Renal pelvis (tissue), 4 donors: ENCODE measurements around the gene STT3A. TPM values are rescaled to one million over a fixed set of nuclear protein-coding genes. Genes with fewer than 3 reads are reported as not detected.

Experiments
- DNase-seq: peaks from one replicate; pipeline ENCODE4 v3.0.0-alpha.2; 2013
- polyA plus RNA-seq, 3 donors: library from polyadenylated mRNA; unstranded; fragments of 120-200 nt; gene quantifications; one replicate each; pipeline ENCODE4 v1.2.1, GENCODE V29; 2013; ENCODE audit not compliant: insufficient read length in 3 of 3

Gene STT3A
- polyA plus RNA-seq, 3 donors, result 184 to 217 (median 205) TPM

DNA sequence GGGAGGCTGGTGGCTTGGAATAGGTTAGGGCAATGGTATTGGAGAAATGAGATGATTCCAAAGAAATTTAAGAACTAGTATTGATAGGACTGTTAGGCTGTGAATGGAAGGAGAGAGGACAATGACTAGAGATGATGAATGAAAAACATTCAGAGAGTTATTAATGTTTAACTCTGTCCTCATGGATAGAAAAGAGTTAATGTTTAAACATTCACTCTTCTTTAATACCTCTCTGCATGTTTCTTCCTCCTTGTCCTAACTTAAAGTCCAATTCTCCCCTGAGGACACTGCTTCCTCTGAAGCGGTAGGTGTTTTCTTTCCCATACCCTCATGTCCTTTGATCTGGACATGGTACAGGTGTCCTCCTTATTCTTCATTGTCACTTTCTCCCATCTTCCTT, 45.7 kb downstream of the STT3A start:
- no peak for DNase-seq

GRCh38 chr11:125645871-125646270, 53.2 kb downstream of the STT3A start:
- DNase-seq, result no peak

GRCh38 chr11:125649465-125650166, 57.0 kb downstream of the STT3A start:
- no peak for DNase-seq

DNA sequence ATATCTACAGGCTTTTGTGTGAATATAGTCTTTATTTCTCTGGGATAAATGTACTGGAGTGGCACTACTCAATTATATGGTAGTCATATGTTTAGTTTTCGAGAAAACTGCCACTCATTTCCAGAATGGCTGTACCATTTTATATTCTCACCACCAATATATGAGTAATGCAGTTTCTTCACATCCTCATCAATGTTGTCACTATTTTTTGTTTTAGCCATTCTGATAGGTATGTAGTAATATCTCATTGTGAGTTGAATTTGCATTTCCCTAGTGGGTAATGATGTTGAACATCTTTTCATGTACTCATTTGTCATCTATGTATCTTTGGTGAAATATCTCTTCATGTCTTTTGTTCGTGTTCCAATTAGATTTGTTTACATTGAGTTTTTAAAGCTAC, 70.0 kb downstream of the STT3A start:
- no peak for DNase-seq

GRCh38 chr11:125663910-125664309, 71.3 kb downstream of the STT3A start:
- no peak for DNase-seq

- DNase-seq, result no peak
These were observed 74.5 kb downstream of the STT3A start for GRCh38 chr11:125667151-125667550.

GRCh38 chr11:125670172-125670571, 77.5 kb downstream of the STT3A start:
- no peak for DNase-seq

- DNase-seq, result no peak
These were observed 78.9 kb downstream of the STT3A start for GRCh38 chr11:125671561-125671960.

Other genes starting within 250 kb of the STT3A start
- gene FEZ1, start 96.6 kb upstream of the STT3A start, polyA plus RNA-seq, result 10 to 100 TPM in 1 of 3 donors, 1 to 10 TPM in 2; 7.2 to 10.9 (median 8.1) TPM
- gene EI24, start 23.4 kb upstream of the STT3A start, polyA plus RNA-seq, result 100 to 1,000 TPM; 103 to 131 (median 128) TPM
- gene CHEK1, start 32.3 kb downstream of the STT3A start, polyA plus RNA-seq, result 10 to 100 TPM; 26.8 to 29.7 (median 28.5) TPM
- gene ACRV1, start 88.0 kb downstream of the STT3A start, polyA plus RNA-seq, result 1 to 10 TPM in 1 of 3 donors, under 1 TPM in 2; 0.53 to 1.0 (median 0.80) TPM
- gene PATE1, start 153.4 kb downstream of the STT3A start, polyA plus RNA-seq, result not detected
- gene PATE2, start 186.0 kb downstream of the STT3A start, polyA plus RNA-seq, result not detected
- under 1 TPM in 1 of 3 donors, not detected in 2; 0.13 TPM for gene PATE3, start 195.3 kb downstream of the STT3A start, polyA plus RNA-seq
- under 1 TPM in 1 of 3 donors, not detected in 2; 0.31 TPM for gene PATE4, start 240.5 kb downstream of the STT3A start, polyA plus RNA-seq